CD4-positive, alpha-beta memory T cell (primary cell): ENCODE measurements around the gene NOL4L. TPM values are rescaled to one million over a fixed set of nuclear protein-coding genes. Genes with fewer than 3 reads are reported as not detected.
A peak's percentile ranks its signal among the peaks of the same experiment; 100 is the strongest.

Experiments
- CTCF ChIA-PET: fragments of 350-600 bp; sonication (Branson Sonifier 250); formaldehyde crosslinking; loops from one replicate; lab custom pipeline; 2021; ENCODE audit warnings: inconsistent platforms; ENCODE audit not compliant: partially characterized antibody; lab: Charles Lee
- POLR2A ChIA-PET: fragments of 350-600 bp; sonication (Branson Sonifier 250); formaldehyde crosslinking; loops from one replicate; lab custom pipeline; 2021; ENCODE audit not compliant: partially characterized antibody; lab: Charles Lee
- DNase-seq, 5 donors: peaks; one replicate each; pipeline versions ENCODE4 v3.0.0 to v3.0.0-alpha.2; 2020 to 2022; ENCODE audit warnings: mixed read lengths in 1 of 5
- H3K27ac ChIP-seq: one replicate; pipeline ENCODE4 v1.7.0; 2013; ENCODE audit warnings: low read depth, low read length
- H3K27me3 ChIP-seq: 2 replicates; pipeline ENCODE4 v1.7.0; 2013; ENCODE audit warnings: mild to moderate bottlenecking, low read length, moderate library complexity; ENCODE audit not compliant: insufficient read depth
- H3K36me3 ChIP-seq: 2 replicates; pipeline ENCODE4 v1.7.0; 2013; ENCODE audit warnings: mild to moderate bottlenecking, low read length, moderate library complexity; ENCODE audit not compliant: insufficient read depth
- H3K4me1 ChIP-seq: 2 replicates; pipeline ENCODE4 v1.7.0; 2013; ENCODE audit warnings: mild to moderate bottlenecking, low read length, moderate library complexity; ENCODE audit not compliant: insufficient read depth
- H3K4me3 ChIP-seq, 2 donors: one replicate each; pipeline ENCODE4 v1.7.0; 2013; ENCODE audit warnings: low read length in 2 of 2, mild to moderate bottlenecking in 1 of 2
- H3K9me3 ChIP-seq, 2 donors: one replicate each; pipeline ENCODE4 v1.7.0; 2013; ENCODE audit warnings: low read length in 2 of 2, control low read depth in 1 of 2; ENCODE audit not compliant: control insufficient read depth in 1 of 2
- H3K27ac Mint-ChIP-seq, 7 donors: one replicate each; pipeline ENCODE4 v1.8.0; 2020 to 2021; ENCODE audit warnings: mixed read lengths in 7 of 7, mild to moderate bottlenecking in 6 of 7, inconsistent platforms in 3 of 7, moderate library complexity in 3 of 7
- H3K27me3 Mint-ChIP-seq, 2 donors: one replicate each; pipeline ENCODE4 v1.8.0; 2020 to 2021; ENCODE audit warnings: mixed read lengths in 2 of 2
- H3K36me3 Mint-ChIP-seq, 2 donors: one replicate each; pipeline ENCODE4 v1.8.0; 2020 to 2021; ENCODE audit warnings: mixed read lengths in 2 of 2, inconsistent platforms in 1 of 2, mild to moderate bottlenecking in 1 of 2
- H3K4me1 Mint-ChIP-seq, 4 donors: one replicate each; pipeline ENCODE4 v1.8.0; 2020 to 2021; ENCODE audit warnings: mixed read lengths in 4 of 4, mild to moderate bottlenecking in 1 of 4
- H3K4me3 Mint-ChIP-seq, 8 donors: one replicate each; pipeline ENCODE4 v1.8.0; 2020 to 2021; ENCODE audit warnings: mixed read lengths in 8 of 8, mild to moderate bottlenecking in 7 of 8, moderate library complexity in 6 of 8, inconsistent platforms in 3 of 8
- H3K9me3 Mint-ChIP-seq, 8 donors: one replicate each; pipeline ENCODE4 v1.8.0; 2020 to 2021; ENCODE audit warnings: mixed read lengths in 8 of 8, mild to moderate bottlenecking in 5 of 8, inconsistent platforms in 3 of 8, moderate library complexity in 1 of 8
- intact Hi-C: fragments of 100-400 bp; cut with micrococcal nuclease; formaldehyde crosslinking; loops from one replicate; pipeline ENCODE4 v1.15.1; 2023
- polyA plus RNA-seq, 2 donors: library from polyadenylated mRNA; unstranded; fragments of 300-500 nt; fragmentation: Illumina TruSeq; gene quantifications; one replicate each; pipeline ENCODE4 v1.2.3, GENCODE V29; 2021
- total RNA-seq, 2 experiments: library from RNA; stranded (reverse); gene quantifications; one replicate each; pipeline ENCODE4 v1.2.3, GENCODE V29; 2021

The NOL4L gene
- total and polyA plus RNA-seq, 4 experiments from 2014 or later = 7.0 to 74.2 (median 47.5) TPM

DNA sequence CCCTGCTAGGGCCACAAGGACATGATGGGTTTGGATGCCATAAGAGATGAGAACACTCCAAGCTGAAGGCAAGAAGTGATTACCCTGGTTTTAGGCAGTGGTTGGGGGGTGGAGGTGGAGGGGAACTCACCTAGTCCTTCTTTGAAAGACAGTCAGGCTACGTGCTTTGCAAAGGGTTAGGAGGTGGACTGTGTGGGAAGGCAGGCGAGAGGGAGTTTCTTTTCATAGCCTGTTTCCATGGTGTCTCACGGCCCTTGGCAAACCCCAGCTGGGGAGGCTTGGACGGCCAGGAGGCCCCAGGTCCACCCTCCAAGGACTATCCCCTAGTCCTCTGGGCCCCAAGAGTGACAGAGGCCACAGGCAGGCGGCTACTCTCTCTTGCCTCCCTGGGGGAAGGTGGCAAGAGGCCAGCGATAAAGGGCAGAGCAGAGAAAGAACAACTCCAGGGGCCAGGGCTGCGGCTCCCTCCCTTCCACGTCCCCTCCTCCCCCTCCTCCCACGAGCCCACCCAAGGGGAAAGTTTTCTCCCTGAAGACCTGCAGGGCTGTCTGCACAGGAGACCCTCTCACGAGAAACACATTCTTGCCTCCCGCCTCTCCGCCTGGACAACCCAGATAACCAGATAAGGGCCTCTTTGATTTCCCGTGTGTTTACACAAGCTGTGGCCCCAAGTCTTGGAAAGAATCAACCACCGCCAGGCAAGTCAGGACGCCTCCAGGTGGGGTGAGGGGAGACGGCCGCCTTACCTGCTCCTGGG is 74.4 kb downstream of the NOL4L start:
- ChIA-PET POLR2A (interaction anchor here (0.7 to 5.0 kb wide), 8 partner anchors 12 to 305 kb away, joined by 3 to 64 read pairs (median 6); no protein-coding TSS in a partner anchor), CTCF (interaction anchor here (1.4 to 3.5 kb wide), 3 partner anchors 12 to 143 kb away, joined by 4 to 16 read pairs (median 14); no protein-coding TSS in a partner anchor)
- Mint-ChIP-seq H3K9me3 (peaks cover 0 to 2% (median 0%) of the 10 kb centered on the region in 8 donors), H3K4me3 (peak overlapping the region; percentile 77 to 86 (median 82)), H3K27ac (peak overlapping the region; percentile 92 to 97 (median 94)), H3K4me1 (peaks cover 59 to 93% (median 73%) of the 10 kb centered on the region in 4 donors), H3K36me3 (peaks cover 40 to 59% of the 10 kb centered on the region in 2 donors), H3K27me3 (no peaks in the 10 kb centered on the region)
- Histone ChIP-seq H3K36me3 (peaks cover 9% of the 10 kb centered on the region), H3K27ac (peak overlapping the region; percentile 60), H3K9me3 (no peaks in the 10 kb centered on the region), H3K4me1 (peaks cover 77% of the 10 kb centered on the region), H3K27me3 (no peaks in the 10 kb centered on the region), H3K4me3 (peak overlapping the region; percentile 43 to 57)
- intact Hi-C loops = no loop called here
- no peak for DNase-seq

DNA sequence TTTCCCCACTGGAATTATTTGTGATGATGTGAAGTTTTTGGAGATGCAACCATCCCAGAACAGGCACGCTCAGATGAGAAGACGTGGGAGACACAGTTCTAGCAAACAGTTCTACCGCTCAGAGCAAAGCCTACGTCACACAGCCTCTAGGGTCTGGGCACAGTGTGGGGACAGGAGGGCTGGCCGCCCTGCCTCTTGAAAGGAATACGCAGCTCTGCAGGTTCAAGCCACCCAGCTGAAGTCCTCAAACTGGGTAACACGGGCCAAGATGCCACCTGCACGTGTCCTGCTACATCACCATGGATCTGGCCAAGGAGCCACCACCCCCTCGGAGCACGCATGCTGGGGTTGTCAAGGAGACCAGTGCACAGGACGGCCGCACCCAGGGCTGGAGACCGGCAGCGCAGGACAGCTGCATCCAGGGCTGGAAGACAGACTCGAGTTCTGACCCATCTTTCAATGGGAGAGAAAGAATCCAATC is 75.0 kb downstream of the NOL4L start:
- no peaks in the 10 kb centered on the region for H3K27me3 ChIP-seq
- H3K4me3 Mint-ChIP-seq = peak overlapping the region; percentile 77 to 86 (median 82)
- ChIA-PET POLR2A (interaction anchor here (0.7 to 5.0 kb wide), 13 partner anchors 10 to 305 kb away, joined by 3 to 64 read pairs (median 6); no protein-coding TSS in a partner anchor), CTCF (interaction anchor here (1.4 to 3.5 kb wide), 5 partner anchors 12 to 143 kb away, joined by 4 to 16 read pairs (median 14); no protein-coding TSS in a partner anchor)
- peaks cover 3% of the 10 kb centered on the region for H3K36me3 ChIP-seq
- H3K27ac ChIP-seq = peak overlapping the region; percentile 60
- intact Hi-C loops = no loop called here
- peak overlapping the region; percentile 43 to 57 for H3K4me3 ChIP-seq
- H3K9me3 ChIP-seq = no peaks in the 10 kb centered on the region
- H3K9me3 Mint-ChIP-seq = peaks cover 0 to 2% (median 0%) of the 10 kb centered on the region in 8 donors
- no peak for DNase-seq
- peaks cover 75% of the 10 kb centered on the region for H3K4me1 ChIP-seq
- no peaks in the 10 kb centered on the region for H3K27me3 Mint-ChIP-seq
- H3K27ac Mint-ChIP-seq = peak overlapping the region; percentile 92 to 97 (median 94)
- H3K4me1 Mint-ChIP-seq = peaks cover 59 to 91% (median 72%) of the 10 kb centered on the region in 4 donors
- peaks cover 37 to 56% of the 10 kb centered on the region in 2 donors for H3K36me3 Mint-ChIP-seq

- Histone ChIP-seq H3K4me3 (peak overlapping the region in 1 of 2 donors; percentile 43), H3K27ac (peak overlapping the region; percentile 60), H3K27me3 (no peaks in the 10 kb centered on the region), H3K4me1 (peaks cover 71% of the 10 kb centered on the region), H3K9me3 (no peaks in the 10 kb centered on the region), H3K36me3 (no peaks in the 10 kb centered on the region)
- peak overlapping the region; percentile 77 to 86 (median 82) for H3K4me3 Mint-ChIP-seq
- ChIA-PET POLR2A (interaction anchor here (0.7 to 5.0 kb wide), 13 partner anchors 9 to 304 kb away, joined by 3 to 64 read pairs (median 6); no protein-coding TSS in a partner anchor), CTCF (interaction anchor here (1.0 to 3.6 kb wide), 9 partner anchors 12 to 285 kb away, joined by 3 to 15 read pairs (median 5); no protein-coding TSS in a partner anchor)
- H3K27ac Mint-ChIP-seq = peak overlapping the region; percentile 92 to 97 (median 94)
- no peaks in the 10 kb centered on the region for H3K27me3 Mint-ChIP-seq
- peak; percentile 76 to 89 (median 82) for DNase-seq
- H3K36me3 Mint-ChIP-seq = peaks cover 32 to 55% of the 10 kb centered on the region in 2 donors
- peaks cover 56 to 90% (median 68%) of the 10 kb centered on the region in 4 donors for H3K4me1 Mint-ChIP-seq
- H3K9me3 Mint-ChIP-seq = peaks cover 0 to under 1% (median 0%) of the 10 kb centered on the region in 8 donors
- intact Hi-C loops = loop anchor here (1.0 kb wide), 1 partner anchor 24 kb away; no protein-coding TSS in a partner anchor
Observed at GRCh38 chr20:32509639-32510066, 75.5 kb downstream of the NOL4L start.

GRCh38 chr20:32508775-32509119 is 76.4 kb downstream of the NOL4L start:
- H3K27ac Mint-ChIP-seq = peak overlapping the region; percentile 92 to 97 (median 94)

GRCh38 chr20:32507998-32508774 is 76.9 kb downstream of the NOL4L start:
- Mint-ChIP-seq H3K27ac (peak overlapping the region; percentile 67 to 96 (median 93)), H3K9me3 (no peaks in the 10 kb centered on the region), H3K4me1 (peaks cover 49 to 86% (median 64%) of the 10 kb centered on the region in 4 donors), H3K27me3 (no peaks in the 10 kb centered on the region), H3K36me3 (peaks cover 31 to 52% of the 10 kb centered on the region in 2 donors), H3K4me3 (peak overlapping the region in 3 of 8 donors; percentile 27 to 42 (median 40))
- H3K4me1 ChIP-seq = peaks cover 60% of the 10 kb centered on the region
- no peak overlapping the region for H3K4me3 ChIP-seq
- H3K27me3 ChIP-seq = no peaks in the 10 kb centered on the region
- no peaks in the 10 kb centered on the region for H3K9me3 ChIP-seq
- ChIA-PET CTCF (interaction anchor here (0.8 to 3.6 kb wide), 9 partner anchors 11 to 145 kb away, joined by 3 to 15 read pairs (median 5); no protein-coding TSS in a partner anchor), POLR2A (interaction anchor here (0.6 to 5.0 kb wide), 12 partner anchors 8 to 150 kb away, joined by 3 to 64 read pairs (median 8); partner anchors contain the start of gene ASXL1)
- DNase-seq = no peak
- no peaks in the 10 kb centered on the region for H3K36me3 ChIP-seq
- H3K27ac ChIP-seq = peak overlapping the region; percentile 53
- intact Hi-C loops = no loop called here

More at GRCh38 chr20:32508775-32509119, 76.4 kb downstream of the NOL4L start:
- ChIA-PET POLR2A (interaction anchor here (0.7 to 5.0 kb wide), 12 partner anchors 8 to 151 kb away, joined by 3 to 64 read pairs (median 8); partner anchors contain the start of gene ASXL1), CTCF (interaction anchor here (0.8 to 3.6 kb wide), 12 partner anchors 11 to 286 kb away, joined by 3 to 15 read pairs (median 4); no protein-coding TSS in a partner anchor)
- H3K27me3 Mint-ChIP-seq = no peaks in the 10 kb centered on the region
- H3K9me3 ChIP-seq = no peaks in the 10 kb centered on the region
- H3K27ac ChIP-seq = peak overlapping the region; percentile 53
- peaks cover 65% of the 10 kb centered on the region for H3K4me1 ChIP-seq
- H3K27me3 ChIP-seq = no peaks in the 10 kb centered on the region
- H3K36me3 ChIP-seq = no peaks in the 10 kb centered on the region
- intact Hi-C loops = loop anchor here (1.0 kb wide), 1 partner anchor 23 kb away; no protein-coding TSS in a partner anchor
- H3K4me3 Mint-ChIP-seq = peak overlapping the region in 7 of 8 donors; percentile 40 to 76 (median 50)
- H3K4me3 ChIP-seq = no peak overlapping the region
- peaks cover 52 to 86% (median 64%) of the 10 kb centered on the region in 4 donors for H3K4me1 Mint-ChIP-seq
- no peak for DNase-seq
- no peaks in the 10 kb centered on the region for H3K9me3 Mint-ChIP-seq
- peaks cover 33 to 52% of the 10 kb centered on the region in 2 donors for H3K36me3 Mint-ChIP-seq

GRCh38 chr20:32506721-32507120 is 78.4 kb downstream of the NOL4L start:
- Mint-ChIP-seq H3K4me3 (peak overlapping the region in 1 of 8 donors; percentile 10), H3K27ac (peak overlapping the region; percentile 62 to 92 (median 88)), H3K4me1 (peaks cover 41 to 78% (median 57%) of the 10 kb centered on the region in 4 donors), H3K36me3 (peaks cover 24 to 44% of the 10 kb centered on the region in 2 donors), H3K27me3 (no peaks in the 10 kb centered on the region), H3K9me3 (no peaks in the 10 kb centered on the region)
- Histone ChIP-seq H3K36me3 (no peaks in the 10 kb centered on the region), H3K4me3 (no peak overlapping the region), H3K4me1 (peaks cover 45% of the 10 kb centered on the region), H3K27me3 (no peaks in the 10 kb centered on the region), H3K9me3 (no peaks in the 10 kb centered on the region), H3K27ac (peak overlapping the region; percentile 13)
- no peak for DNase-seq
- POLR2A ChIA-PET = interaction anchor here (0.7 to 1.4 kb wide), 2 partner anchors 9 to 64 kb away, joined by 3 read pairs; no protein-coding TSS in a partner anchor
- CTCF ChIA-PET = interaction anchor here (2.4 to 3.6 kb wide), 2 partner anchors 15 to 21 kb away, joined by 11 to 12 read pairs; no protein-coding TSS in a partner anchor
- intact Hi-C loops = no loop called here
